Vagina (tissue), 2 donors: ENCODE measurements around the gene PCDH10. TPM values are rescaled to one million over a fixed set of nuclear protein-coding genes. Genes with fewer than 3 reads are reported as not detected.

Experiments
- DNase-seq, 2 donors: peaks; one replicate each; pipeline ENCODE4 v3.0.0-alpha.2; 2017; ENCODE audit errors: extremely low spot score in 2 of 2
- H3K27ac ChIP-seq: fragments of 200-600 bp; sonication (generic); one replicate; pipeline ENCODE4 v1.5.1; 2019
- H3K27me3 ChIP-seq: fragments of 200-600 bp; sonication (generic); one replicate; pipeline ENCODE4 v1.5.1; 2019
- H3K36me3 ChIP-seq, 2 donors: fragments of 200-600 bp; sonication (generic); one replicate each; pipeline ENCODE4 v1.5.1; 2017 to 2019
- H3K4me1 ChIP-seq: fragments of 200-600 bp; sonication (generic); one replicate; pipeline ENCODE4 v1.5.1; 2019
- H3K4me3 ChIP-seq, 2 donors: fragments of 200-600 bp; sonication (generic); 1 replicate in 1 of 2; 2 replicates in 1 of 2; pipeline ENCODE4 v1.5.1; 2016 to 2019
- H3K9me3 ChIP-seq: fragments of 200-600 bp; sonication (generic); one replicate; pipeline ENCODE4 v1.5.1; 2019
- CTCF ChIP-seq, 3 experiments: fragments of 450-650 bp in 2 of 3; fragments of 200-600 bp in 1 of 3; sonication (generic) in 1 of 3; IDR thresholded peaks; one replicate each; pipeline ENCODE4 v1.5.1; 2017 to 2019; ENCODE audit warnings: antibody characterized with exemption in 3 of 3, mild to moderate bottlenecking in 2 of 3, moderate library complexity in 2 of 3
- POLR2A ChIP-seq, 2 donors: fragments of 450-650 bp; IDR thresholded peaks; one replicate each; pipeline ENCODE4 v1.6.1; 2017; ENCODE audit warnings: antibody characterized with exemption in 2 of 2, mild to moderate bottlenecking in 2 of 2, moderate library complexity in 2 of 2
- POLR2AphosphoS5 ChIP-seq, 2 donors: sonication (generic); formaldehyde crosslinking; IDR thresholded peaks; one replicate each; pipeline ENCODE4 v1.9.0; 2017; ENCODE audit warnings: antibody characterized with exemption in 2 of 2, mild to moderate bottlenecking in 2 of 2, low read depth in 1 of 2; ENCODE audit not compliant: insufficient read depth in 1 of 2
- intact Hi-C: fragments of 100-400 bp; cut with DNase I; formaldehyde crosslinking; loops from one replicate; pipeline ENCODE4 v1.15.1; 2023
- total RNA-seq: library from RNA; depleted of rRNA; stranded (reverse); fragments of >200 nt; gene quantifications from one replicate; pipeline ENCODE4 v1.2.3, GENCODE V29; 2016

The PCDH10 gene
- total RNA-seq: 6.9 TPM

- Histone ChIP-seq H3K9me3 (no peaks in the 10 kb centered on the region), H3K27me3 (peaks cover 10% of the 10 kb centered on the region), H3K4me3 (peak within 1 kb of the TSS; percentile 42 to 55), H3K4me1 (peaks cover 60% of the 10 kb centered on the region), H3K27ac (peak within 1 kb of the TSS; percentile 28), H3K36me3 (no peaks in the 10 kb centered on the region)
- intact Hi-C loops: loop anchor here (5.0 kb wide), 1 partner anchor 1758 kb away; no protein-coding TSS in a partner anchor
- TF ChIP-seq POLR2A (IDR thresholded peaks at IDR 0.05): peak in 1 of 2 donors; percentile 59
- no peak for TF ChIP-seq CTCF (IDR thresholded peaks at IDR 0.05)
- peak; percentile 47 to 89 for TF ChIP-seq POLR2AphosphoS5 (IDR thresholded peaks at IDR 0.05; ENCODE audit: insufficient read depth in 1 of 2, low read depth in 1 of 2)
- DNase-seq: peak; percentile 90 to 94
These were observed at the start of gene PCDH10 for GRCh38 chr4:133148690-133149363. TSS of gene PCDH10 (plus strand) at chr4:133149294. CDS start at chr4:133150141, 847 bp downstream.

GRCh38 chr4:133102043-133102442 is 47.1 kb upstream of the PCDH10 start:
- Histone ChIP-seq H3K36me3 (no peaks in the 10 kb centered on the region), H3K4me3 (no peak overlapping the region), H3K27me3 (no peaks in the 10 kb centered on the region), H3K4me1 (no peaks in the 10 kb centered on the region), H3K9me3 (no peaks in the 10 kb centered on the region), H3K27ac (no peak overlapping the region)
- no peak for TF ChIP-seq POLR2AphosphoS5 (IDR thresholded peaks at IDR 0.05; ENCODE audit: insufficient read depth in 1 of 2, low read depth in 1 of 2)
- no peak for TF ChIP-seq CTCF (IDR thresholded peaks at IDR 0.05)
- no peak for TF ChIP-seq POLR2A (IDR thresholded peaks at IDR 0.05)
- intact Hi-C loops: no loop called here
- DNase-seq: no peak

GRCh38 chr4:133102612-133103409 is 46.3 kb upstream of the PCDH10 start:
- no peaks in the 10 kb centered on the region for H3K4me1 ChIP-seq
- intact Hi-C loops: no loop called here
- no peak overlapping the region for H3K27ac ChIP-seq
- no peaks in the 10 kb centered on the region for H3K27me3 ChIP-seq
- H3K36me3 ChIP-seq: no peaks in the 10 kb centered on the region
- H3K4me3 ChIP-seq: no peak overlapping the region
- H3K9me3 ChIP-seq: no peaks in the 10 kb centered on the region
- TF ChIP-seq POLR2A (IDR thresholded peaks at IDR 0.05) (no peak), CTCF (IDR thresholded peaks at IDR 0.05) (no peak), POLR2AphosphoS5 (IDR thresholded peaks at IDR 0.05; ENCODE audit: insufficient read depth in 1 of 2, low read depth in 1 of 2) (no peak)
- DNase-seq: no peak

GRCh38 chr4:133112641-133113040 is 36.5 kb upstream of the PCDH10 start:
- DNase-seq: no peak
- Histone ChIP-seq H3K27ac (no peak overlapping the region), H3K27me3 (no peaks in the 10 kb centered on the region), H3K4me3 (no peak overlapping the region), H3K4me1 (no peaks in the 10 kb centered on the region), H3K9me3 (no peaks in the 10 kb centered on the region), H3K36me3 (no peaks in the 10 kb centered on the region)
- TF ChIP-seq CTCF (IDR thresholded peaks at IDR 0.05): no peak
- TF ChIP-seq POLR2AphosphoS5 (IDR thresholded peaks at IDR 0.05; ENCODE audit: insufficient read depth in 1 of 2, low read depth in 1 of 2): no peak
- no peak for TF ChIP-seq POLR2A (IDR thresholded peaks at IDR 0.05)
- intact Hi-C loops: no loop called here

- DNase-seq: no peak
- Histone ChIP-seq H3K4me3 (no peak overlapping the region), H3K4me1 (no peaks in the 10 kb centered on the region), H3K27ac (no peak overlapping the region), H3K36me3 (no peaks in the 10 kb centered on the region), H3K9me3 (no peaks in the 10 kb centered on the region), H3K27me3 (no peaks in the 10 kb centered on the region)
- intact Hi-C loops: no loop called here
- TF ChIP-seq CTCF (IDR thresholded peaks at IDR 0.05) (no peak), POLR2AphosphoS5 (IDR thresholded peaks at IDR 0.05; ENCODE audit: insufficient read depth in 1 of 2, low read depth in 1 of 2) (no peak), POLR2A (IDR thresholded peaks at IDR 0.05) (no peak)
These were observed 24.3 kb upstream of the PCDH10 start for GRCh38 chr4:133124746-133125145.
